Suprapubic skin (tissue), 4 donors: ENCODE results near the gene LRRFIP1.
"Not testable (repeated sequence)": the region's sequence is repeated elsewhere in the genome, so short reads cannot be mapped to it uniquely, and the experiment has no call there.

ENCODE experiments used
- CTCF ChIP-seq, 2 donors: fragments of 200-600 bp in 1 of 2; fragments of 450-650 bp in 1 of 2; sonication (generic) in 1 of 2; IDR thresholded peaks; one replicate each; pipeline ENCODE4 v1.5.1; 2016 to 2019; ENCODE audit warnings: antibody characterized with exemption in 2 of 2, mild to moderate bottlenecking in 1 of 2, moderate library complexity in 1 of 2
- EP300 ChIP-seq: sonication (generic); formaldehyde crosslinking; IDR thresholded peaks from one replicate; pipeline ENCODE4 v1.6.1; 2017; ENCODE audit warnings: antibody characterized with exemption
- POLR2A ChIP-seq, 2 donors: fragments of 450-650 bp; IDR thresholded peaks; one replicate each; pipeline ENCODE4 v1.6.1; 2017; ENCODE audit warnings: antibody characterized with exemption in 2 of 2, mild to moderate bottlenecking in 2 of 2, moderate library complexity in 2 of 2
- POLR2AphosphoS5 ChIP-seq, 3 donors: sonication (generic); formaldehyde crosslinking; IDR thresholded peaks; one replicate each; pipeline ENCODE4 v1.6.1; 2017; ENCODE audit warnings: antibody characterized with exemption in 3 of 3

GRCh38 chr2:237595829-237596519 lies 31.4 kb upstream of the LRRFIP1 start:
- not testable (repeated sequence) for TF ChIP-seq POLR2AphosphoS5 (IDR thresholded peaks at IDR 0.05); CTCF (IDR thresholded peaks at IDR 0.05); POLR2A (IDR thresholded peaks at IDR 0.05); EP300
